HL-60 (cell line): ENCODE data around the gene ANKDD1B.

Experiments
- CTCF ChIP-seq: IDR thresholded peaks from one replicate; pipeline ENCODE4 v1.5.1; 2011; ENCODE audit warnings: low read length, control low read depth, inconsistent platforms; ENCODE audit not compliant: insufficient read depth
- GABPA ChIP-seq: IDR thresholded peaks from 2 replicates; pipeline ENCODE4 v1.6.1; 2012; ENCODE audit warnings: low read depth
- POLR2AphosphoS5 ChIP-seq: IDR thresholded peaks from 2 replicates; pipeline ENCODE4 v1.6.1; 2012; ENCODE audit warnings: low read depth
- SPI1 ChIP-seq: IDR thresholded peaks from 2 replicates; pipeline ENCODE4 v1.6.1; 2012; ENCODE audit warnings: low read depth, mild to moderate bottlenecking, borderline replicate concordance
- TF ChIP-seq, protein P1 (sequence below): IDR thresholded peaks from 2 replicates; pipeline ENCODE4 v1.6.1; 2012; ENCODE audit warnings: low read depth; ENCODE audit not compliant: insufficient replicate concordance

DNA sequence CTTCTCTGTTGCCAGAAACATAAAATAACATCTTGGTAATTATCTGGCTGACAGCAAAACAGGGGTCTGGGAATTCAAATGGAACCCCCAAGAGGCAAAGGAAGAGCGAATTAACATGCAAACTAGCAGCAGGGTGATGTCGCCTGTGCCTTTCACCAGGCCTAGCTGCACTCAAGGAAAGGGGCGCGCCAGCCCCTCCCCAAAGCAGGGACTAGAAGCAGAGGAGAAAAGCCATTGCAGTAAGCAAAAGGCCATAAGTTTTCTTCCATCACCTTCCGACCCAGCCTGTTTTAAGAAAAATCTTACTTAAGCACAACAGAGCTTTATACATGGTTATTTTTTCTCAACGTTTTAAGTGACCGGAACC is 105.4 kb downstream of the ANKDD1B start:
- TF ChIP-seq CTCF (no peak), GABPA (no peak), POLR2AphosphoS5 (no peak), SPI1 (no peak)
- TF ChIP-seq, protein P1, sequence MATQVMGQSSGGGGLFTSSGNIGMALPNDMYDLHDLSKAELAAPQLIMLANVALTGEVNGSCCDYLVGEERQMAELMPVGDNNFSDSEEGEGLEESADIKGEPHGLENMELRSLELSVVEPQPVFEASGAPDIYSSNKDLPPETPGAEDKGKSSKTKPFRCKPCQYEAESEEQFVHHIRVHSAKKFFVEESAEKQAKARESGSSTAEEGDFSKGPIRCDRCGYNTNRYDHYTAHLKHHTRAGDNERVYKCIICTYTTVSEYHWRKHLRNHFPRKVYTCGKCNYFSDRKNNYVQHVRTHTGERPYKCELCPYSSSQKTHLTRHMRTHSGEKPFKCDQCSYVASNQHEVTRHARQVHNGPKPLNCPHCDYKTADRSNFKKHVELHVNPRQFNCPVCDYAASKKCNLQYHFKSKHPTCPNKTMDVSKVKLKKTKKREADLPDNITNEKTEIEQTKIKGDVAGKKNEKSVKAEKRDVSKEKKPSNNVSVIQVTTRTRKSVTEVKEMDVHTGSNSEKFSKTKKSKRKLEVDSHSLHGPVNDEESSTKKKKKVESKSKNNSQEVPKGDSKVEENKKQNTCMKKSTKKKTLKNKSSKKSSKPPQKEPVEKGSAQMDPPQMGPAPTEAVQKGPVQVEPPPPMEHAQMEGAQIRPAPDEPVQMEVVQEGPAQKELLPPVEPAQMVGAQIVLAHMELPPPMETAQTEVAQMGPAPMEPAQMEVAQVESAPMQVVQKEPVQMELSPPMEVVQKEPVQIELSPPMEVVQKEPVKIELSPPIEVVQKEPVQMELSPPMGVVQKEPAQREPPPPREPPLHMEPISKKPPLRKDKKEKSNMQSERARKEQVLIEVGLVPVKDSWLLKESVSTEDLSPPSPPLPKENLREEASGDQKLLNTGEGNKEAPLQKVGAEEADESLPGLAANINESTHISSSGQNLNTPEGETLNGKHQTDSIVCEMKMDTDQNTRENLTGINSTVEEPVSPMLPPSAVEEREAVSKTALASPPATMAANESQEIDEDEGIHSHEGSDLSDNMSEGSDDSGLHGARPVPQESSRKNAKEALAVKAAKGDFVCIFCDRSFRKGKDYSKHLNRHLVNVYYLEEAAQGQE, result no peak
